ENCODE data around the gene ZDHHC8.

GRCh38 chr22:20188567-20188877 is 56.9 kb downstream of the ZDHHC8 start:
- TF ChIP-seq CTCF (IDR thresholded peaks at IDR 0.05) (no peak), POLR2A (IDR thresholded peaks at IDR 0.05) (no peak)
